Mesenchymal stem cell (in vitro differentiated cells and primary cell): Measurements from ENCODE around the gene ASTN2.

Experiments used
- DNase-seq: peaks from one replicate; pipeline ENCODE4 v3.0.0-alpha.2; 2013
- H2AFZ ChIP-seq: one replicate; pipeline ENCODE4 v1.6.1; 2013; ENCODE audit warnings: low read depth, mild to moderate bottlenecking, control low read depth, inconsistent platforms, low read length, moderate library complexity
- H2AK5ac ChIP-seq: 2 replicates; pipeline ENCODE4 v1.6.1; 2013; ENCODE audit warnings: low read length, moderate library complexity, mild to moderate bottlenecking, inconsistent platforms; ENCODE audit not compliant: severe bottlenecking
- H2BK120ac ChIP-seq: one replicate; pipeline ENCODE4 v1.6.1; 2013; ENCODE audit warnings: low read depth, mild to moderate bottlenecking, inconsistent platforms, low read length, moderate library complexity
- H2BK12ac ChIP-seq, 2 experiments: one replicate each; pipeline ENCODE4 v1.6.1; 2013; ENCODE audit warnings: inconsistent platforms in 2 of 2, low read length in 2 of 2, mild to moderate bottlenecking in 2 of 2, moderate library complexity in 2 of 2, control low read depth in 1 of 2
- H2BK15ac ChIP-seq: one replicate; pipeline ENCODE4 v1.6.1; 2013; ENCODE audit warnings: mild to moderate bottlenecking, low read depth, inconsistent platforms; ENCODE audit not compliant: poor library complexity, severe bottlenecking
- H2BK5ac ChIP-seq: 2 replicates; pipeline ENCODE4 v1.6.1; 2013; ENCODE audit warnings: low read depth, mild to moderate bottlenecking, low read length, control low read depth, inconsistent platforms; ENCODE audit not compliant: poor library complexity, severe bottlenecking
- H3K14ac ChIP-seq, 2 experiments: one replicate each; pipeline ENCODE4 v1.6.1; 2013; ENCODE audit warnings: inconsistent platforms in 2 of 2, low read length in 2 of 2, control low read depth in 1 of 2, mild to moderate bottlenecking in 1 of 2, moderate library complexity in 1 of 2
- H3K18ac ChIP-seq, 2 experiments: one replicate each; pipeline ENCODE4 v1.6.1; 2013; ENCODE audit warnings: inconsistent platforms in 2 of 2, low read length in 2 of 2, control low read depth in 1 of 2, low read depth in 1 of 2, mild to moderate bottlenecking in 1 of 2
- H3K23ac ChIP-seq, 2 experiments: one replicate each; pipeline ENCODE4 v1.6.1; 2013; ENCODE audit warnings: inconsistent platforms in 2 of 2, low read length in 2 of 2, mild to moderate bottlenecking in 2 of 2, moderate library complexity in 2 of 2, control low read depth in 1 of 2
- H3K27ac ChIP-seq: 2 replicates; pipeline ENCODE4 v1.5.1; 2013; ENCODE audit warnings: mild to moderate bottlenecking, moderate library complexity, low read length, control low read depth, inconsistent platforms; ENCODE audit not compliant: poor library complexity, severe bottlenecking
- H3K27me3 ChIP-seq, 2 experiments: 2 replicates each; pipeline versions ENCODE4 v1.6.1 to v1.7.0; 2013; ENCODE audit warnings: low read length in 2 of 2, mild to moderate bottlenecking in 2 of 2, moderate library complexity in 2 of 2, control low read depth in 1 of 2, inconsistent platforms in 1 of 2; ENCODE audit not compliant: control insufficient read depth in 1 of 2, insufficient read depth in 1 of 2
- H3K36me3 ChIP-seq, 2 experiments: 2 replicates each; pipeline versions ENCODE4 v1.6.1 to v1.7.0; 2013; ENCODE audit warnings: low read length in 2 of 2, control low read depth in 1 of 2, inconsistent platforms in 1 of 2, low read depth in 1 of 2, mild to moderate bottlenecking in 1 of 2; ENCODE audit not compliant: insufficient read depth in 2 of 2, control insufficient read depth in 1 of 2
- H3K4ac ChIP-seq, 2 experiments: one replicate each; pipeline ENCODE4 v1.6.1; 2013; ENCODE audit warnings: inconsistent platforms in 2 of 2, low read length in 2 of 2, mild to moderate bottlenecking in 2 of 2, moderate library complexity in 2 of 2, control low read depth in 1 of 2, low read depth in 1 of 2
- H3K4me1 ChIP-seq: 2 replicates; pipeline ENCODE4 v1.6.1; 2013; ENCODE audit warnings: low read depth, low read length, control low read depth; ENCODE audit not compliant: control insufficient read depth, insufficient read depth
- H3K4me2 ChIP-seq: 2 replicates; pipeline ENCODE4 v1.6.1; 2013; ENCODE audit warnings: low read length, mild to moderate bottlenecking, inconsistent platforms; ENCODE audit not compliant: poor library complexity, severe bottlenecking
- H3K4me3 ChIP-seq, 2 experiments: 2 replicates each; pipeline versions ENCODE4 v1.5.1 to v1.7.0; 2013; ENCODE audit warnings: low read length in 2 of 2, mild to moderate bottlenecking in 2 of 2, control low read depth in 1 of 2, low read depth in 1 of 2; ENCODE audit not compliant: insufficient read depth in 1 of 2
- H3K79me1 ChIP-seq: replicated peaks from 2 replicates; pipeline ENCODE4 v1.6.1; 2013; ENCODE audit warnings: mild to moderate bottlenecking, control low read depth, low read length, inconsistent platforms; ENCODE audit not compliant: poor library complexity, severe bottlenecking
- H3K9ac ChIP-seq: 2 replicates; pipeline ENCODE4 v1.7.0; 2013; ENCODE audit warnings: mild to moderate bottlenecking, low read length, moderate library complexity
- H3K9me3 ChIP-seq: 2 replicates; pipeline ENCODE4 v1.7.0; 2013; ENCODE audit warnings: mild to moderate bottlenecking, low read length; ENCODE audit not compliant: control insufficient read depth
- H4K8ac ChIP-seq: one replicate; pipeline ENCODE4 v1.6.1; 2013; ENCODE audit warnings: inconsistent platforms, mild to moderate bottlenecking, low read length, moderate library complexity
- H4K91ac ChIP-seq: one replicate; pipeline ENCODE4 v1.6.1; 2013; ENCODE audit warnings: mild to moderate bottlenecking, low read length, inconsistent platforms
- WGBS: methylation state at CpG from one replicate; pipeline ENCODE4 v1.1.7; 2013; ENCODE audit warnings: mixed read lengths; 5-methylcytosine and 5-hydroxymethylcytosine counted together

Gene ASTN2

GRCh38 chr9:116789081-116789480 lies 625.8 kb downstream of the ASTN2 start:
- Histone ChIP-seq H3K23ac (no peak overlapping the region), H3K4me3 (no peak overlapping the region), H3K27me3 (peaks cover 0 to 9% of the 10 kb centered on the region in 2 experiments), H2BK120ac (no peak overlapping the region), H3K36me3 (no peaks in the 10 kb centered on the region), H3K9ac (no peak overlapping the region), H3K27ac (no peak overlapping the region), H2BK5ac (no peak overlapping the region), H2AK5ac (no peak overlapping the region), H3K4me2 (no peak overlapping the region), H2BK15ac (no peak overlapping the region), H3K4me1 (peaks cover 2% of the 10 kb centered on the region), H3K9me3 (no peaks in the 10 kb centered on the region), H3K79me1 (no peaks in the 10 kb centered on the region), H3K4ac (no peak overlapping the region), H2AFZ (no peak overlapping the region), H2BK12ac (no peak overlapping the region), H3K14ac (no peak overlapping the region), H4K8ac (no peak overlapping the region), H3K18ac (no peak overlapping the region), H4K91ac (no peak overlapping the region)
- WGBS = 67% methylated on average over 3 of the region's 3 CpGs
- DNase-seq = peak; percentile 24

- Histone ChIP-seq H3K9ac (no peak overlapping the region), H2AFZ (no peak overlapping the region), H3K4me3 (no peak overlapping the region), H3K36me3 (no peaks in the 10 kb centered on the region), H3K27ac (no peak overlapping the region), H2BK120ac (no peak overlapping the region), H4K91ac (no peak overlapping the region), H3K18ac (no peak overlapping the region), H3K27me3 (peaks cover 0 to 12% of the 10 kb centered on the region in 2 experiments), H3K4me1 (no peaks in the 10 kb centered on the region), H3K4ac (no peak overlapping the region), H3K23ac (no peak overlapping the region), H3K4me2 (no peak overlapping the region), H2BK5ac (no peak overlapping the region), H2BK15ac (no peak overlapping the region), H3K79me1 (no peaks in the 10 kb centered on the region), H2AK5ac (no peak overlapping the region), H3K9me3 (no peaks in the 10 kb centered on the region), H4K8ac (no peak overlapping the region), H3K14ac (no peak overlapping the region), H2BK12ac (no peak overlapping the region)
- WGBS = 83% methylated on average over 2 of the region's 2 CpGs
- no peak for DNase-seq
Observed at GRCh38 chr9:116786737-116787136, 628.1 kb downstream of the ASTN2 start.

GRCh38 chr9:116777116-116777515 lies 637.7 kb downstream of the ASTN2 start:
- no peaks in the 10 kb centered on the region for H3K4me1 ChIP-seq
- H3K4me3 ChIP-seq = no peak overlapping the region
- no peak overlapping the region for H4K91ac ChIP-seq
- H2BK12ac ChIP-seq = no peak overlapping the region
- H2AK5ac ChIP-seq = no peak overlapping the region
- H2AFZ ChIP-seq = no peak overlapping the region
- no peak for DNase-seq
- H4K8ac ChIP-seq = no peak overlapping the region
- H3K79me1 ChIP-seq = no peaks in the 10 kb centered on the region
- H3K23ac ChIP-seq = no peak overlapping the region
- no peak overlapping the region for H3K27ac ChIP-seq
- WGBS = 93% methylated on average over 3 of the region's 3 CpGs
- no peak overlapping the region for H3K4me2 ChIP-seq
- H3K9me3 ChIP-seq = peaks cover 3% of the 10 kb centered on the region
- H3K14ac ChIP-seq = no peak overlapping the region
- H2BK15ac ChIP-seq = no peak overlapping the region
- H3K36me3 ChIP-seq = no peaks in the 10 kb centered on the region
- H2BK120ac ChIP-seq = no peak overlapping the region
- H3K18ac ChIP-seq = no peak overlapping the region
- H3K9ac ChIP-seq = no peak overlapping the region
- no peak overlapping the region for H2BK5ac ChIP-seq
- no peak overlapping the region for H3K4ac ChIP-seq
- no peaks in the 10 kb centered on the region for H3K27me3 ChIP-seq

GRCh38 chr9:116774421-116775180 lies 640.3 kb downstream of the ASTN2 start:
- Histone ChIP-seq H3K27me3 (no peaks in the 10 kb centered on the region), H3K4me1 (no peaks in the 10 kb centered on the region), H3K23ac (no peak overlapping the region), H2BK12ac (no peak overlapping the region), H3K4ac (no peak overlapping the region), H3K4me2 (no peak overlapping the region), H3K9ac (no peak overlapping the region), H2AK5ac (no peak overlapping the region), H3K18ac (no peak overlapping the region), H2BK120ac (no peak overlapping the region), H4K91ac (no peak overlapping the region), H4K8ac (no peak overlapping the region), H3K9me3 (peaks cover 6% of the 10 kb centered on the region), H3K36me3 (no peaks in the 10 kb centered on the region), H2BK15ac (no peak overlapping the region), H2BK5ac (no peak overlapping the region), H3K79me1 (no peaks in the 10 kb centered on the region), H3K14ac (no peak overlapping the region), H3K4me3 (no peak overlapping the region), H3K27ac (no peak overlapping the region), H2AFZ (no peak overlapping the region)
- WGBS = 70% methylated on average over 4 of the region's 4 CpGs
- DNase-seq = no peak
